ENCODE data around the gene EDDM3A. TPM values are rescaled to one million over a fixed set of nuclear protein-coding genes. Genes with fewer than 3 reads are reported as not detected.

EDDM3A gene
- total and polyA plus RNA-seq, 10 of the 15 experiments (the other 5 are each of a cell fraction or from before 2014, with no cell fraction given), result not detected

DNA sequence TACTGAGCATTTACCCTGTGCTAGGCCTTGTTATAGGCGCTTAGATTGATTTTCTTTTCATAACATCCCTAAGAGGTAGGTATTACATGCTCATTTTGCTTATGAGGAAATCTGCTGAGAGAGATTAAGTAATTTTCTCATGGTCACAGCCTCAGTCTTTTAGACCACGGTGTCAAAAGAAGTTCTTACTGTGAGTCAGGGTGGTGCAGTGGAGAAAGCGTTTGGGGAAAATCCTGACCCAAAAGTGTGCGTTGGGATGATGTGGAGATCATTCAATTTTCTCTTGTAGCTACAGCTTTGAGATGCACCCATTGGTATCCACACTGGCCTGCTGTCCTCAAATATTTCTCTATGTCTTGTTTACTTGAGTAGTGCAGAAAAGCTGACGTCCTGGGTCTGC lies 48.9 kb upstream of the EDDM3A start:
- Histone ChIP-seq H3K4me3 (no peak overlapping the region), H2AFZ (ENCODE audit: control insufficient read depth, low read depth, low read length) (no peak overlapping the region), H4K20me1 (ENCODE audit: control insufficient read depth, insufficient read depth) (no peaks in the 10 kb centered on the region), H3K4me1 (ENCODE audit: control insufficient read depth, insufficient read depth, low read length) (no peaks in the 10 kb centered on the region), H3K27ac (ENCODE audit: control insufficient read depth, insufficient read depth) (no peak overlapping the region), H3K9me3 (replicated peaks; ENCODE audit: control insufficient read depth, insufficient read depth, low read length) (no peaks in the 10 kb centered on the region), H3K9ac (ENCODE audit: control insufficient read depth, insufficient read depth, low read length) (no peak overlapping the region), H3K4me2 (ENCODE audit: control insufficient read depth, insufficient read depth) (no peak overlapping the region), H3K79me2 (ENCODE audit: control insufficient read depth, insufficient read depth, low read length) (no peaks in the 10 kb centered on the region), H3K27me3 (replicated peaks in 1 of 2; ENCODE audit: control insufficient read depth in 2 of 2, insufficient read depth in 2 of 2, low read length in 1 of 2) (no peaks in the 10 kb centered on the region), H3K36me3 (ENCODE audit: control insufficient read depth in 2 of 2, insufficient read depth in 2 of 2, low read length in 1 of 2) (no peaks in the 10 kb centered on the region)
- no peak for TF ChIP-seq CHD4 (IDR thresholded peaks at IDR 0.05)
- no peak for TF ChIP-seq RUNX3 (IDR thresholded peaks at IDR 0.05; ENCODE audit: low read length)
- TF ChIP-seq, protein P1, sequence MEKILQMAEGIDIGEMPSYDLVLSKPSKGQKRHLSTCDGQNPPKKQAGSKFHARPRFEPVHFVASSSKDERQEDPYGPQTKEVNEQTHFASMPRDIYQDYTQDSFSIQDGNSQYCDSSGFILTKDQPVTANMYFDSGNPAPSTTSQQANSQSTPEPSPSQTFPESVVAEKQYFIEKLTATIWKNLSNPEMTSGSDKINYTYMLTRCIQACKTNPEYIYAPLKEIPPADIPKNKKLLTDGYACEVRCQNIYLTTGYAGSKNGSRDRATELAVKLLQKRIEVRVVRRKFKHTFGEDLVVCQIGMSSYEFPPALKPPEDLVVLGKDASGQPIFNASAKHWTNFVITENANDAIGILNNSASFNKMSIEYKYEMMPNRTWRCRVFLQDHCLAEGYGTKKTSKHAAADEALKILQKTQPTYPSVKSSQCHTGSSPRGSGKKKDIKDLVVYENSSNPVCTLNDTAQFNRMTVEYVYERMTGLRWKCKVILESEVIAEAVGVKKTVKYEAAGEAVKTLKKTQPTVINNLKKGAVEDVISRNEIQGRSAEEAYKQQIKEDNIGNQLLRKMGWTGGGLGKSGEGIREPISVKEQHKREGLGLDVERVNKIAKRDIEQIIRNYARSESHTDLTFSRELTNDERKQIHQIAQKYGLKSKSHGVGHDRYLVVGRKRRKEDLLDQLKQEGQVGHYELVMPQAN (conservative IDR thresholded peaks at IDR 0.05), result no peak
- TF ChIP-seq CREB1 (IDR thresholded peaks at IDR 0.05; ENCODE audit: low read depth), result no peak
- no peak for TF ChIP-seq WRNIP1 (IDR thresholded peaks at IDR 0.05; ENCODE audit: borderline replicate concordance, low read depth, low read length)
- no peak for TF ChIP-seq DPF2 (IDR thresholded peaks at IDR 0.05)
- no peak for TF ChIP-seq RAD51 (IDR thresholded peaks at IDR 0.05)
- no peak for TF ChIP-seq ESRRA (IDR thresholded peaks at IDR 0.05; ENCODE audit: low read length)
- FAIRE-seq, result no peak
- no peak for DNase-seq (ENCODE audit: low read depth, low spot score)
- ChIA-PET POLR2A (interaction anchor here (1.6 kb wide), 1 partner anchor 159 kb away, joined by 5 read pairs; no protein-coding TSS in a partner anchor), RAD21 (ENCODE audit: unreplicated experiment) (interaction anchor here (0.8 to 3.9 kb wide), 7 partner anchors 32 to 274 kb away, joined by 3 to 26 read pairs (median 4); no protein-coding TSS in a partner anchor), CTCF (interaction anchor here (0.6 to 4.8 kb wide), 24 partner anchors 9 to 365 kb away, joined by 3 to 51 read pairs (median 4); no protein-coding TSS in a partner anchor), SMC1A (ENCODE audit: uncharacterized antibody, unreplicated experiment) (interaction anchor here (0.7 to 2.7 kb wide), 19 partner anchors 9 to 371 kb away, joined by 3 to 34 read pairs (median 4); no protein-coding TSS in a partner anchor)
- in situ Hi-C loops (cut with MboI), result loop anchor here (5.0 kb wide), 1 partner anchor 161 kb away; no protein-coding TSS in a partner anchor
- no TSS peak for BruUV-seq (replicated peaks)
- no peak for ATAC-seq
- intact Hi-C loops (cut with micrococcal nuclease; ENCODE audit: unreplicated experiment), result loop anchor here (1.0 to 5.0 kb wide), 4 partner anchors 61 to 275 kb away; no protein-coding TSS in a partner anchor
- 53% methylated on average over 5 of the region's 5 CpGs for WGBS (ENCODE audit: insufficient coverage, insufficient replicate concordance, low lambda C conversion rate, missing lambda C conversion rate)

Measured in GM12878 (cell line).